ENCODE data around the gene TIMELESS. TPM values are rescaled to one million over a fixed set of nuclear protein-coding genes. Genes with fewer than 3 reads are reported as not detected.

The TIMELESS gene
- total RNA-seq, 1 donor: 15.9 TPM

DNA sequence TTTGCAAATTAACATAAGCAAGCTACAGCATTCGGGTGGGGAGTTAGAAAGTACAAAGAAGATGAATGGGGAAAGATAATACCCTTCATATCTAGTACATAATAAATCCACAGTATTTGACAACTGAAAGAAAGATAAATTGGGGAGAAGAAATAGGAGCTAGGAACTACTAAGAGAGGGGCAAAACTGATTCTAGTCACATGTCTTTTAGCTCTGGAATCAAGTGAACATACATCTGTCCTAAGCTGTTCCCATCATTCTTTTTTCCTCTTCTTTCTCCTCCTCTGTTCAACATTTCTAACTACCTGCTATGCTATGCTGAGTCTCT lies 71.3 kb downstream of the TIMELESS start:
- no peak overlapping the region for H3K4me3 ChIP-seq (ENCODE audit: low read depth, low read length)
- TF ChIP-seq, protein P1, sequence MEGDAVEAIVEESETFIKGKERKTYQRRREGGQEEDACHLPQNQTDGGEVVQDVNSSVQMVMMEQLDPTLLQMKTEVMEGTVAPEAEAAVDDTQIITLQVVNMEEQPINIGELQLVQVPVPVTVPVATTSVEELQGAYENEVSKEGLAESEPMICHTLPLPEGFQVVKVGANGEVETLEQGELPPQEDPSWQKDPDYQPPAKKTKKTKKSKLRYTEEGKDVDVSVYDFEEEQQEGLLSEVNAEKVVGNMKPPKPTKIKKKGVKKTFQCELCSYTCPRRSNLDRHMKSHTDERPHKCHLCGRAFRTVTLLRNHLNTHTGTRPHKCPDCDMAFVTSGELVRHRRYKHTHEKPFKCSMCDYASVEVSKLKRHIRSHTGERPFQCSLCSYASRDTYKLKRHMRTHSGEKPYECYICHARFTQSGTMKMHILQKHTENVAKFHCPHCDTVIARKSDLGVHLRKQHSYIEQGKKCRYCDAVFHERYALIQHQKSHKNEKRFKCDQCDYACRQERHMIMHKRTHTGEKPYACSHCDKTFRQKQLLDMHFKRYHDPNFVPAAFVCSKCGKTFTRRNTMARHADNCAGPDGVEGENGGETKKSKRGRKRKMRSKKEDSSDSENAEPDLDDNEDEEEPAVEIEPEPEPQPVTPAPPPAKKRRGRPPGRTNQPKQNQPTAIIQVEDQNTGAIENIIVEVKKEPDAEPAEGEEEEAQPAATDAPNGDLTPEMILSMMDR (IDR thresholded peaks at IDR 0.05; ENCODE audit: insufficient read depth, low read length): no peak
- DNase-seq (ENCODE audit: low read depth): no peak

DNA sequence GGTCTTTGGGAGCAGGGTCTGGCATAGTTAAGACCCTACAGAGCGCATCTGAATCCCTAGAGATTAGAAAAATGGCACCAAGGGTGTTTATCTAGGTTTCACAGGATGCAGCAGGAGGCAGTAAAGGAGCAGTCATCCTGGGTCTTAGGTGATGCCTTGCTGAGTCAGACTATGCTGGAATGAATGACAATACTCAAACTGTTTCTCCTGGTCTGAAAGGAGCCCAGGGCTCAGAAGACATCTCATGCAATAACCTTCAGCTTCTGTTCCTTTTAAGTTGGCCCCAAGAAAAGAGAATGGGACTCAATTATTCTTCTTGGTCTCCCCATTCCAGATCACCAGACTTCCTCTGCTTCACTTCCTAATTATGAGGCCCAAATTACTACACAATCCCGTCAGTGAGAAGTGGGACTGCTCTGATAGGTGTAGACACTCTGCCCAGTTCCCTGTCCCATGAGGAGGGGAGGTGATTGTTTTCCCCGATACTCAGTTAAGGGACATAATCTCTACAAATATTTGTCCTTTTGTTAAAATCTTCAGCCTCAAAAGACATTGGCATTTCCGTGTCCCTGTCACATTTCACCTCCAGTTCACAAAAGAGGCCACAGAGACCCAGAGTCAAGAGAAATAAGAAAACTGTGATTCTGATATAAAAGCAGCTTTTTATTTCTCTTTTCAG lies 71.8 kb downstream of the TIMELESS start:
- peak; percentile 23 for DNase-seq (ENCODE audit: low read depth)
- TF ChIP-seq, protein P1 (IDR thresholded peaks at IDR 0.05; ENCODE audit: insufficient read depth, low read length): no peak
- H3K4me3 ChIP-seq (ENCODE audit: low read depth, low read length): no peak overlapping the region

DNA sequence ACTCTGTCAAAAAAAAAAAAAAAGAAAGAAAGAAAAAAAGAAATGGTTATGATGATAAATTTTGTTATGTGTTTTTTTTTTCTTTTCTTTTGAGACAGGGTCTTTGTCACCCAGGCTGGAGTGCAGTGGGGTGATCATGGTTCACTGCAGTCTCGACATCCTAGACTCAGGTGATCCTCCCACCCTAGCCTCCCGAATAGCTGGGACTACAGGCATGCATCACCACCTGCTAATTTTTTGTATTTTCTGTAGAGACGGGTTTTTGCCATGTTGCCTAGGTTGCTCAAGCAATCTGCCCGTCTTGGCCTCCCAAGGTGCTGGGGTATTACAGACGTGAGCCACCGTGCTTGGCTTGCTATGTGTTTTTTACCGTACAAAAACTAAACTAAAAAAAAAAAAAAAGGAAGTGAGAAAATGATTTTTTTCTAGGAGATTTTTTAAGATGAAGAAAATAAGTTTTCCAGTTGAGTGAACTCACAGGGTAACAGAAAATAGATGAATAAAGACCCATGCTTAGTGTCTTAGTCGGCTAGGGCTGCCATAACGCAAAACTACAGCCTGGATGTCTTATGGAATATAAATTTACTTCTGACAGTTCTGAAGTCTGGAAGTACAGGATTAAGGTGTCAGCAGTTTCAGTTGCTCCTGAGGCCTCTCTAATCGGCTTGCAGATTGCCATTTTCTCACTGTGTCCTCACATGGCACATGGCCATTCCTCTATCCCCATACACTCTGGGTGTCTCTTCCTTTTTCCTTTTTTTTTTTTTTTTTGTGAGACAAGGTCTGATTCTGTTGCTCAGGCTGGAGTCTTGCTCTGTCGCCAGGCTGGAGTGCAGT lies 73.4 kb downstream of the TIMELESS start:
- no peak for DNase-seq (ENCODE audit: low read depth)
- TF ChIP-seq, protein P1 (IDR thresholded peaks at IDR 0.05; ENCODE audit: insufficient read depth, low read length): no peak
- H3K4me3 ChIP-seq (ENCODE audit: low read depth, low read length): no peak overlapping the region

DNA sequence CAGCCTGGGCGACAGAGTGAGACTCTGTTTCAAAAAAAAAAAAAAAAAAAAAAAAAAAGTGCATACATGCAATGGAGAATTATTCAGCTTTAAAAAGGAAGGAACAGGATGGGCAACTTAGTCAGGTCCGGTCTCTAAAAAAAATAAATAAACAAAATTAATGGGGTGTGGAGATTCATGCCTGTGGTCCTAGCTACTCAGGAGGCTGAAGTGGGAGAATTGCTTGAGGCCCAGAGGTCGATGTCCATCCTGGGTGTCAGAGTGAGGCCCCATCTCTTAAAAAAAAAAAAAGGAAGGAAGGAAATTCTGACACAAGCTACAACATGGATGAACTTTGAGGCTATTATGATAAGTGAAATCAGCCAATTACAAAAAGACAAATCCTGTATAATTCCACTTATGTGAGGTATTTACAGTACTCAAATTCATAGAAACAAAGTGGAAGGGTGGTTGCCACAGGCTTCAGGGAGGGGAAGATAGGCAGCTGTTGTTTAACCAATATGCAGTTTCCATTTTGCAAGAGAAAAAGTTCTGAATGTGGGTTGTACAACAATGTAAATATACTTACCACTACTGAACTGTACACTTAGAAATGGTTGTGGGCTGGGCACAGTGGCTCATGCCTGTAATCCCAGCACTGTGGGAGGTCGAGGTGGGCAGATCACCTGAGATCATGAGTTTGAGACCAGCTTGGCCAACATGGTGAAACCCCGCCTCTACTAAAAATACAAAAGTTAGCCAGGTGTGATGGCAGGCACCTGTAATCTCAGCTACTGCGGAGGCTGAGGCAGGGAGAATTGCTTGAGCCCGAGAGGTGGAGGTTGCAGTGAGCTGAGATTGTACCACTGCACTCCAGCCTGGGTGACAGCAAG lies 74.3 kb downstream of the TIMELESS start:
- no peak for DNase-seq (ENCODE audit: low read depth)
- H3K4me3 ChIP-seq (ENCODE audit: low read depth, low read length): no peak overlapping the region
- TF ChIP-seq, protein P1 (IDR thresholded peaks at IDR 0.05; ENCODE audit: insufficient read depth, low read length): no peak

DNA sequence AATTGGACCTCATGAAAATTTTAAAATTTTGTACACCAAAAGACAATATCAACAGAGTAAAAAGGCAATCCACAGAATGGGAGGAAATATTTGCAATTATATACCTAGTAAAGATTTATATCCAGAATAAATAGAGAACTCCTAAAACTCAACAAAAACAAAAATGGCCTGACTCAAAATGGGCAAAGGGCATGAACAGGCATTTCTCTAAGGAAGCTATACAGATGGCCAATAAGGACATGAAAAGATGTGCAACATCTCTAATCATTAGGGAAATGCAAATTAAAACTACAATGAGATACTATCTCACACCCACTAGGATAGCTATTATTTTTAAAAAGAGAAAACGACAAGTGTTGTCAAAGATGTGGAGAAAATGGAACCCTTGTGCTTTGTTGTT lies 75.7 kb downstream of the TIMELESS start:
- no peak for DNase-seq (ENCODE audit: low read depth)
- TF ChIP-seq, protein P1 (IDR thresholded peaks at IDR 0.05; ENCODE audit: insufficient read depth, low read length): no peak
- no peak overlapping the region for H3K4me3 ChIP-seq (ENCODE audit: low read depth, low read length)

DNA sequence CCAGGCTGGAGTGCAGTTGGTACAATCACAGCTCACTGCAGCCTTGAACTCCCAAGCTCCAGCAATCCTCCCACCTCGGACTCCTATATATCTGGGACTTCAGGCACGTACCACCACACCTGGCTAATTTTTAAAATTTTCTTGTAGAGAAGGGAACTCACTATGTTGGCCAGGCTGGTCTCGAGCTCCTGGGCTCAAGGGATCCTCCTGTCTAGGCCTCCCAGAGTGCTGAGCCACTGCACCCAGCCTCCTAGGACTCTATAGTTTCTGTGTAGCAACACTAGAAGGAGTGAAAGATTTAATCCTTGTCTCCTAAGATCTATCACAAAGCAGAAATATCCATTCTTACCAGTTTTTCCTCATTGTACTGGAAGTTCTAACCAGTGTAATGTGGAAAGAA lies 82.3 kb downstream of the TIMELESS start:
- no peak overlapping the region for H3K4me3 ChIP-seq (ENCODE audit: low read depth, low read length)
- no peak for DNase-seq (ENCODE audit: low read depth)
- TF ChIP-seq, protein P1 (IDR thresholded peaks at IDR 0.05; ENCODE audit: insufficient read depth, low read length): no peak

Other genes starting within 250 kb of the TIMELESS start
- gene RNF41, start 227.5 kb downstream of the TIMELESS start, total RNA-seq (ENCODE audit: low replicate concordance): 75.0 and 86.0 TPM in 2 replicates
- gene NABP2, start 225.1 kb downstream of the TIMELESS start, total RNA-seq (ENCODE audit: low replicate concordance): 13.9 and 31.5 TPM in 2 replicates
- 0.18 TPM in 1 of 2 replicates, not detected in the other for gene SLC39A5, start 219.4 kb downstream of the TIMELESS start, total RNA-seq (ENCODE audit: low replicate concordance)
- 8.7 and 20.0 TPM in 2 replicates for gene ANKRD52, start 191.0 kb downstream of the TIMELESS start, total RNA-seq (ENCODE audit: low replicate concordance)
- 5.1 and 8.0 TPM in 2 replicates for gene COQ10A, start 182.5 kb downstream of the TIMELESS start, total RNA-seq (ENCODE audit: low replicate concordance)
- 40.9 and 117 TPM in 2 replicates for gene CS, start 149.1 kb downstream of the TIMELESS start, total RNA-seq (ENCODE audit: low replicate concordance)
- gene CNPY2, start 133.4 kb downstream of the TIMELESS start, total RNA-seq (ENCODE audit: low replicate concordance): 76.1 and 120 TPM in 2 replicates
- 23.0 and 37.7 TPM in 2 replicates for gene PAN2, start 115.4 kb downstream of the TIMELESS start, total RNA-seq (ENCODE audit: low replicate concordance)
- not detected in 2 replicates for gene IL23A, start 110.5 kb downstream of the TIMELESS start, total RNA-seq (ENCODE audit: low replicate concordance)
- 268 and 280 TPM in 2 replicates for gene STAT2, start 89.3 kb downstream of the TIMELESS start, total RNA-seq (ENCODE audit: low replicate concordance)
- not detected in 2 replicates for gene APOF, start 86.6 kb downstream of the TIMELESS start, total RNA-seq (ENCODE audit: low replicate concordance)
- gene MIP, start 5.2 kb upstream of the TIMELESS start, total RNA-seq (ENCODE audit: low replicate concordance): not detected in 2 replicates
- gene SPRYD4, start 19.2 kb upstream of the TIMELESS start, total RNA-seq (ENCODE audit: low replicate concordance): 2.3 and 3.0 TPM in 2 replicates
- gene GLS2, start 38.7 kb upstream of the TIMELESS start, total RNA-seq (ENCODE audit: low replicate concordance): 0.36 TPM in 1 of 2 replicates, not detected in the other
- 7.1 and 19.2 TPM in 2 replicates for gene RBMS2, start 72.4 kb upstream of the TIMELESS start, total RNA-seq (ENCODE audit: low replicate concordance)
- gene BAZ2A, start 180.9 kb upstream of the TIMELESS start, total RNA-seq (ENCODE audit: low replicate concordance): 35.0 and 53.4 TPM in 2 replicates
- gene ATP5F1B, start 196.6 kb upstream of the TIMELESS start, total RNA-seq (ENCODE audit: low replicate concordance): 318 and 385 TPM in 2 replicates
- gene PTGES3, start 238.9 kb upstream of the TIMELESS start, total RNA-seq (ENCODE audit: low replicate concordance): 51.7 and 129 TPM in 2 replicates

All from fibroblast of the aortic adventitia (primary cell).